NCI-H748 (cell line): ENCODE results near the gene ABCE1.
"Not testable (repeated sequence)": the region's sequence is repeated elsewhere in the genome, so short reads cannot be mapped to it uniquely, and the experiment has no call there.

Experiments used
- DNase-seq: peaks from one replicate; lab custom pipeline; 2025; ENCODE audit not compliant: unreplicated experiment; lab: John Stamatoyannopoulos, UW

Gene ABCE1

GRCh38 chr4:145102619-145103018, 4.5 kb downstream of the ABCE1 start:
- DNase-seq = no peak

GRCh38 chr4:145103496-145103895, 5.4 kb downstream of the ABCE1 start:
- DNase-seq = no peak

- no peak for DNase-seq
Measured at GRCh38 chr4:145107126-145107525, 9.0 kb downstream of the ABCE1 start.

GRCh38 chr4:145108128-145108527, 10.0 kb downstream of the ABCE1 start:
- no peak for DNase-seq

- DNase-seq = no peak
Measured at GRCh38 chr4:145125396-145125795, 27.3 kb downstream of the ABCE1 start.

GRCh38 chr4:145130130-145130529, 32.0 kb downstream of the ABCE1 start:
- DNase-seq = no peak

GRCh38 chr4:145130788-145131399, 32.8 kb downstream of the ABCE1 start:
- DNase-seq = no peak

GRCh38 chr4:145131848-145132247, 33.7 kb downstream of the ABCE1 start:
- DNase-seq = no peak

- no peak for DNase-seq
Measured at GRCh38 chr4:145132511-145133098, 34.5 kb downstream of the ABCE1 start.

- not testable (repeated sequence) for DNase-seq
Measured at GRCh38 chr4:145136219-145136618, 38.1 kb downstream of the ABCE1 start.

- DNase-seq = no peak
Measured at GRCh38 chr4:145148980-145149379, 50.9 kb downstream of the ABCE1 start.

- no peak for DNase-seq
Measured at GRCh38 chr4:145153181-145153903, 55.2 kb downstream of the ABCE1 start.

- DNase-seq = no peak
Measured at GRCh38 chr4:145153904-145154298, 55.8 kb downstream of the ABCE1 start.

GRCh38 chr4:145154573-145154972, 56.5 kb downstream of the ABCE1 start:
- DNase-seq = no peak

GRCh38 chr4:145155268-145155870, 57.3 kb downstream of the ABCE1 start:
- no peak for DNase-seq

GRCh38 chr4:145156986-145157385, 58.9 kb downstream of the ABCE1 start:
- no peak for DNase-seq

- no peak for DNase-seq
Measured at GRCh38 chr4:145161549-145161948, 63.4 kb downstream of the ABCE1 start.

GRCh38 chr4:145167887-145168286, 69.8 kb downstream of the ABCE1 start:
- no peak for DNase-seq

GRCh38 chr4:145168581-145169187, 70.6 kb downstream of the ABCE1 start:
- DNase-seq = no peak

GRCh38 chr4:145170223-145170622, 72.1 kb downstream of the ABCE1 start:
- no peak for DNase-seq

GRCh38 chr4:145171911-145172310, 73.8 kb downstream of the ABCE1 start:
- no peak for DNase-seq
